ENCODE measurements around the gene PAPOLA.

PAPOLA gene

GRCh38 chr14:96599076-96599475 lies 96.9 kb downstream of the PAPOLA start:
- TF ChIP-seq CTCF (IDR thresholded peaks at IDR 0.05), result no peak

GRCh38 chr14:96602186-96602585 lies 100.0 kb downstream of the PAPOLA start:
- TF ChIP-seq CTCF (IDR thresholded peaks at IDR 0.05), result no peak

- TF ChIP-seq CTCF (IDR thresholded peaks at IDR 0.05), result no peak
Observed at GRCh38 chr14:96603350-96604255, 101.4 kb downstream of the PAPOLA start.

- TF ChIP-seq CTCF (IDR thresholded peaks at IDR 0.05), result no peak
Observed at GRCh38 chr14:96614481-96614881, 112.3 kb downstream of the PAPOLA start.

GRCh38 chr14:96616161-96616721 lies 114.1 kb downstream of the PAPOLA start:
- no peak for TF ChIP-seq CTCF (IDR thresholded peaks at IDR 0.05)

Data from LNCAP (cell line).